Thyroid gland (tissue), 4 donors: ENCODE measurements around the gene RPL5. TPM values are rescaled to one million over a fixed set of nuclear protein-coding genes. Genes with fewer than 3 reads are reported as not detected.

Experiments used
- DNase-seq, 2 donors: peaks; one replicate each; pipeline ENCODE4 v3.0.0-alpha.2; 2019
- H3K27ac ChIP-seq, 3 donors: fragments of 200-600 bp; sonication (generic); 1 replicate in 2 of 3; 2 replicates in 1 of 3; pipeline ENCODE4 v1.5.1; 2016 to 2019; ENCODE audit warnings: mild to moderate bottlenecking in 1 of 3, moderate library complexity in 1 of 3
- H3K27me3 ChIP-seq: fragments of 200-600 bp; sonication (generic); one replicate; pipeline ENCODE4 v1.5.1; 2019
- H3K36me3 ChIP-seq, 2 donors: fragments of 200-600 bp; sonication (generic); one replicate each; pipeline ENCODE4 v1.5.1; 2016 to 2019
- H3K4me1 ChIP-seq, 2 donors: fragments of 200-600 bp; sonication (generic); one replicate each; pipeline ENCODE4 v1.5.1; 2017 to 2019
- H3K4me3 ChIP-seq, 3 donors: fragments of 200-600 bp; sonication (generic); replicated peaks in 1 of 3; 1 replicate in 2 of 3; 2 replicates in 1 of 3; pipeline ENCODE4 v1.5.1; 2016; ENCODE audit warnings: mild to moderate bottlenecking in 1 of 3
- H3K9me3 ChIP-seq: fragments of 200-600 bp; sonication (generic); one replicate; pipeline ENCODE4 v1.5.1; 2017
- POLR2A ChIP-seq, 2 donors: fragments of 450-650 bp; IDR thresholded peaks; one replicate each; pipeline ENCODE4 v1.6.1; 2017; ENCODE audit warnings: antibody characterized with exemption in 2 of 2, mild to moderate bottlenecking in 2 of 2, moderate library complexity in 1 of 2
- WGBS, 2 donors: methylation state at CpG; one replicate each; pipeline ENCODE4 v1.1.5; 2017; 5-methylcytosine and 5-hydroxymethylcytosine counted together
- intact Hi-C: fragments of 100-400 bp; cut with DNase I; formaldehyde crosslinking; loops from one replicate; pipeline ENCODE4 v1.15.1; 2023
- small RNA-seq: library from RNA; depleted of rRNA; stranded (forward); fragments of <200 nt; gene quantifications from one replicate; pipeline ENCODE3, GENCODE V24; 2016
- total RNA-seq, 4 donors: library from RNA; depleted of rRNA; stranded (reverse); fragments of >200 nt; gene quantifications; one replicate each; pipeline ENCODE4 v1.2.3, GENCODE V29; 2016
- TF ChIP-seq, protein P1 (sequence below), 6 experiments: fragments of 200-600 bp in 3 of 6; fragments of 450-650 bp in 3 of 6; sonication (generic) in 3 of 6; IDR thresholded peaks; one replicate each; pipeline ENCODE4 v1.5.1; 2016 to 2019; ENCODE audit warnings: antibody characterized with exemption in 6 of 6, mild to moderate bottlenecking in 2 of 6, inconsistent platforms in 1 of 6, moderate library complexity in 1 of 6

The RPL5 gene
- total RNA-seq, 4 donors from 2014 or later: 1,556 to 2,409 (median 1,666) TPM

DNA sequence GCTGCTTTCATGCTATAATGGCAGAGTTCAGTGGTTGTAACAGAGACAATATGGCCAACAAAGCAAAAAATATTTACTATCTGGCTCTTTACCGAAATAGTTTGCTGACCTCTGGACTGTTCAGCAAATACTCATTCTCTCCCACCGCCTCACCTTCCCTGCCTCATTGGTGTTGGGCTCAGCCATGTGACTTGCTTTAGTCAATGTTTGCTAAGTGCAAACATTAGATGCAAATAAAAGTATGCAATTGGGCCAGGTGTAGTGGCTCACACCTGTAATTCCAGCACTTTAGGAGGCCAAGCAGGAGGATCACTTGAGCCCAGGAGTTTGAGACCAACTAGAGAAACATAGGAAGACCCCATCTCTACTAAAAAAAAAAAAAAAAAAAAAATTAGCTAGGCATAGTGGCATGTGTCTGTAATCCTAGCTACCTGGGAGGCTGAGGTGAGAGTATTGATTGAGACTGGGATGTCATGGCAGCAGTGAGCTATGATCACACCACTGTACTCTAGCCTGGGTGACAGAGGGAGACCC lies 55.1 kb downstream of the RPL5 start:
- 90 to 93% methylated on average over 2 of the region's 2 CpGs for WGBS, 2 donors
- no peak for DNase-seq
- Histone ChIP-seq H3K27me3 (no peaks in the 10 kb centered on the region), H3K9me3 (no peaks in the 10 kb centered on the region), H3K27ac (no peak overlapping the region), H3K4me3 (no peak overlapping the region), H3K4me1 (no peaks in the 10 kb centered on the region), H3K36me3 (no peaks in the 10 kb centered on the region)
- intact Hi-C loops: no loop called here
- TF ChIP-seq, protein P1, sequence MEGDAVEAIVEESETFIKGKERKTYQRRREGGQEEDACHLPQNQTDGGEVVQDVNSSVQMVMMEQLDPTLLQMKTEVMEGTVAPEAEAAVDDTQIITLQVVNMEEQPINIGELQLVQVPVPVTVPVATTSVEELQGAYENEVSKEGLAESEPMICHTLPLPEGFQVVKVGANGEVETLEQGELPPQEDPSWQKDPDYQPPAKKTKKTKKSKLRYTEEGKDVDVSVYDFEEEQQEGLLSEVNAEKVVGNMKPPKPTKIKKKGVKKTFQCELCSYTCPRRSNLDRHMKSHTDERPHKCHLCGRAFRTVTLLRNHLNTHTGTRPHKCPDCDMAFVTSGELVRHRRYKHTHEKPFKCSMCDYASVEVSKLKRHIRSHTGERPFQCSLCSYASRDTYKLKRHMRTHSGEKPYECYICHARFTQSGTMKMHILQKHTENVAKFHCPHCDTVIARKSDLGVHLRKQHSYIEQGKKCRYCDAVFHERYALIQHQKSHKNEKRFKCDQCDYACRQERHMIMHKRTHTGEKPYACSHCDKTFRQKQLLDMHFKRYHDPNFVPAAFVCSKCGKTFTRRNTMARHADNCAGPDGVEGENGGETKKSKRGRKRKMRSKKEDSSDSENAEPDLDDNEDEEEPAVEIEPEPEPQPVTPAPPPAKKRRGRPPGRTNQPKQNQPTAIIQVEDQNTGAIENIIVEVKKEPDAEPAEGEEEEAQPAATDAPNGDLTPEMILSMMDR (IDR thresholded peaks at IDR 0.05): no peak
- no peak for TF ChIP-seq POLR2A (IDR thresholded peaks at IDR 0.05)

DNA sequence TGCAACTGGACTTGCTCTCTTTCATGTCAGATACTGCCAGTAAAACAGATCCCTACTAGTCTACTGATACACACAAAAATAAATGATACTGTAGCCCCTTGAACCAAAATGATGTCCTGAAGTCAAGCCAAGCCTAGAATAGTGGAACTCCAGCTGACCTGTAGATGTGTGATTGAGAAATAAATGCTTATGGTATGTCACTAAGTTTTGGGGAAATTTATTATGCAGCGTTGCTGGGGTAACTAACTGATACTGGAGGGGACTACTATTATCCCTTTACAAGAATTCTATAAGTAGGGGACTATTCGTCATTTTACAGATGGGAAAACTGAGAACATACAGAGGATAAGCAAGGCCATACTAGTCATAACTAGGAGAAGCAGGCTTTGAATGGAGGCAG lies 55.6 kb downstream of the RPL5 start:
- WGBS, 2 donors: 91 to 97% methylated on average over 2 of the region's 2 CpGs
- H3K9me3 ChIP-seq: no peaks in the 10 kb centered on the region
- no peak overlapping the region for H3K4me3 ChIP-seq
- TF ChIP-seq POLR2A (IDR thresholded peaks at IDR 0.05): no peak
- TF ChIP-seq, protein P1 (IDR thresholded peaks at IDR 0.05): no peak
- H3K27ac ChIP-seq: no peak overlapping the region
- H3K27me3 ChIP-seq: no peaks in the 10 kb centered on the region
- no peak for DNase-seq
- no peaks in the 10 kb centered on the region for H3K4me1 ChIP-seq
- H3K36me3 ChIP-seq: no peaks in the 10 kb centered on the region
- intact Hi-C loops: no loop called here

Small RNA genes lying within 50 kb of the gene (small RNA-seq; reads per million reads assigned to genes)
- gene RF00432 (not detected), gene SNORA66 (22.2 reads per million, percentile 94 among the genes with 10 or more reads in this experiment), gene SNORD21 (not detected)

Other genes starting within 250 kb of the RPL5 start
- 10 to 100 TPM; 37.7 to 59.7 (median 41.7) TPM for gene EVI5, start 46.9 kb upstream of the RPL5 start, total RNA-seq
- 10 to 100 TPM; 11.7 to 17.5 (median 15.1) TPM for gene DIPK1A, start 129.4 kb downstream of the RPL5 start, total RNA-seq
- gene MTF2, start 247.2 kb downstream of the RPL5 start, total RNA-seq: 10 to 100 TPM; 29.2 to 59.8 (median 35.0) TPM